WTC11 (cell line): ENCODE measurements around the gene ABCG1. TPM values are rescaled to one million over a fixed set of nuclear protein-coding genes. Genes with fewer than 3 reads are reported as not detected.
A peak's percentile ranks its signal among the peaks of the same experiment; 100 is the strongest.

ENCODE experiments used
- ATAC-seq: fragments of 200-7000 bp; cut with Tn5 transposase; 2 replicates; pipeline ENCODE4 v1.10.0; 2021; ENCODE audit warnings: mild to moderate bottlenecking, moderate library complexity
- CTCF ChIA-PET: fragments of 300-600 bp; sonication (Branson Sonifier 250); formaldehyde crosslinking; loops from one replicate; lab custom pipeline; 2021; ENCODE audit warnings: antibody characterized with exemption; lab: Charles Lee
- POLR2A ChIA-PET: fragments of 350-600 bp; sonication (Branson Sonifier 250); formaldehyde crosslinking; loops from one replicate; lab custom pipeline; 2021; ENCODE audit warnings: antibody characterized with exemption; lab: Charles Lee
- DNase-seq: peaks from one replicate; pipeline ENCODE4 v3.0.0; 2021; ENCODE audit warnings: low spot score
- H3K27ac Mint-ChIP-seq: 2 replicates; pipeline ENCODE4 v1.8.0; 2021; ENCODE audit warnings: mixed read lengths
- H3K27me3 Mint-ChIP-seq: 2 replicates; pipeline ENCODE4 v1.8.0; 2021; ENCODE audit warnings: low read depth, mild to moderate bottlenecking, moderate library complexity, mixed read lengths
- H3K36me3 Mint-ChIP-seq: 2 replicates; pipeline ENCODE4 v1.8.0; 2021; ENCODE audit warnings: mixed read lengths
- H3K4me1 Mint-ChIP-seq: 2 replicates; pipeline ENCODE4 v1.8.0; 2022; ENCODE audit warnings: mixed read lengths
- H3K4me3 Mint-ChIP-seq: 2 replicates; pipeline ENCODE4 v1.8.0; 2021; ENCODE audit warnings: mild to moderate bottlenecking, moderate library complexity, mixed read lengths
- H3K9me3 Mint-ChIP-seq: 2 replicates; pipeline ENCODE4 v1.8.0; 2021; ENCODE audit warnings: mixed read lengths
- ATF1 ChIP-seq: sonication (generic); formaldehyde crosslinking; IDR thresholded peaks from 2 replicates; pipeline ENCODE4 v1.8.1; 2023; ENCODE audit warnings: mild to moderate bottlenecking, moderate library complexity, missing genetic modification reagents
- ELF4 ChIP-seq: sonication (generic); formaldehyde crosslinking; IDR thresholded peaks from 2 replicates; pipeline ENCODE4 v1.8.1; 2022; ENCODE audit warnings: low read depth, mild to moderate bottlenecking, moderate library complexity, missing genetic modification reagents
- EMX1 ChIP-seq: fragments of 250-450 bp; sonication (Bioruptor Pico); IDR thresholded peaks from 2 replicates; pipeline ENCODE4 v1.8.0; 2021; ENCODE audit warnings: mild to moderate bottlenecking
- FOXJ3 ChIP-seq: sonication (generic); formaldehyde crosslinking; IDR thresholded peaks from 2 replicates; pipeline ENCODE4 v1.9.0; 2021; ENCODE audit warnings: missing genetic modification reagents, mild to moderate bottlenecking, borderline replicate concordance
- GABPB1 ChIP-seq: sonication (generic); formaldehyde crosslinking; IDR thresholded peaks from 2 replicates; pipeline ENCODE4 v1.8.1; 2023; ENCODE audit warnings: mild to moderate bottlenecking, missing genetic modification reagents
- JUN ChIP-seq: sonication (generic); formaldehyde crosslinking; IDR thresholded peaks from 2 replicates; pipeline ENCODE4 v1.8.0; 2023; ENCODE audit warnings: mild to moderate bottlenecking, missing genetic modification reagents
- MYBL2 ChIP-seq: sonication (generic); formaldehyde crosslinking; IDR thresholded peaks from 2 replicates; pipeline ENCODE4 v1.8.1; 2023; ENCODE audit warnings: mild to moderate bottlenecking, moderate library complexity, missing genetic modification reagents
- NFATC4 ChIP-seq: fragments of 250-450 bp; sonication (Bioruptor Pico); IDR thresholded peaks from 2 replicates; pipeline ENCODE4 v1.9.0; 2021; ENCODE audit warnings: mild to moderate bottlenecking
- NFYB ChIP-seq: sonication (generic); formaldehyde crosslinking; conservative IDR thresholded peaks from 2 replicates; pipeline ENCODE4 v1.8.0; 2022; ENCODE audit warnings: low read depth, missing genetic modification reagents
- NR3C1 ChIP-seq: sonication (generic); formaldehyde crosslinking; conservative IDR thresholded peaks from 2 replicates; pipeline ENCODE4 v1.8.1; 2023; ENCODE audit warnings: low read depth, mild to moderate bottlenecking, missing genetic modification reagents
- PREB ChIP-seq: sonication (generic); formaldehyde crosslinking; IDR thresholded peaks from 2 replicates; pipeline ENCODE4 v1.8.1; 2022; ENCODE audit warnings: mild to moderate bottlenecking, missing genetic modification reagents, moderate library complexity, borderline replicate concordance
- PRRX2 ChIP-seq: fragments of 250-450 bp; sonication (Bioruptor Pico); IDR thresholded peaks from 2 replicates; pipeline ENCODE4 v1.8.0; 2021; ENCODE audit warnings: mild to moderate bottlenecking
- RELA ChIP-seq: sonication (generic); formaldehyde crosslinking; IDR thresholded peaks from 2 replicates; pipeline ENCODE4 v1.8.1; 2022; ENCODE audit warnings: missing genetic modification reagents, mild to moderate bottlenecking, borderline replicate concordance
- ZBTB21 ChIP-seq: sonication (generic); formaldehyde crosslinking; IDR thresholded peaks from 2 replicates; pipeline ENCODE4 v1.8.1; 2023; ENCODE audit warnings: mild to moderate bottlenecking, missing genetic modification reagents, borderline replicate concordance
- ZMAT4 ChIP-seq: fragments of 250-450 bp; sonication (Bioruptor Pico); IDR thresholded peaks from 2 replicates; pipeline ENCODE4 v1.9.0; 2021; ENCODE audit warnings: mild to moderate bottlenecking
- ZNF232 ChIP-seq: sonication (generic); formaldehyde crosslinking; IDR thresholded peaks from 2 replicates; pipeline ENCODE4 v1.8.0; 2022; ENCODE audit warnings: mild to moderate bottlenecking, missing genetic modification reagents
- ZNF317 ChIP-seq: sonication (generic); formaldehyde crosslinking; IDR thresholded peaks from 2 replicates; pipeline ENCODE4 v1.8.1; 2023; ENCODE audit warnings: low read depth, mild to moderate bottlenecking, moderate library complexity, missing genetic modification reagents, borderline replicate concordance
- ZNF396 ChIP-seq: fragments of 250-450 bp; sonication (Bioruptor Pico); IDR thresholded peaks from 2 replicates; pipeline ENCODE4 v1.8.0; 2021; ENCODE audit warnings: mild to moderate bottlenecking, moderate library complexity, borderline replicate concordance
- ZNF423 ChIP-seq: fragments of 250-450 bp; sonication (Bioruptor Pico); IDR thresholded peaks from 2 replicates; pipeline ENCODE4 v2.1.2; 2022; ENCODE audit warnings: mild to moderate bottlenecking, moderate library complexity
- total RNA-seq: library from RNA; stranded (reverse); gene quantifications from 3 replicates; pipeline ENCODE4 v1.2.3, GENCODE V29; 2021
- TF ChIP-seq, protein P1 (sequence below): sonication (generic); formaldehyde crosslinking; IDR thresholded peaks from 2 replicates; pipeline ENCODE4 v1.8.1; 2022; ENCODE audit warnings: mild to moderate bottlenecking, moderate library complexity, missing genetic modification reagents
- TF ChIP-seq, protein P2 (sequence below): sonication (generic); formaldehyde crosslinking; conservative IDR thresholded peaks from 2 replicates; pipeline ENCODE4 v1.8.1; 2023; ENCODE audit warnings: mild to moderate bottlenecking, low read depth, missing genetic modification reagents, moderate library complexity

The ABCG1 gene
- total RNA-seq, 1 experiment from 2014 or later: 4.0 TPM

GRCh38 chr21:42304556-42305454 lies 85.9 kb downstream of the ABCG1 start:
- H3K27me3 Mint-ChIP-seq: no peaks in the 10 kb centered on the region
- peak; percentile 0 for DNase-seq
- CTCF ChIA-PET: no interaction called here
- H3K4me3 Mint-ChIP-seq: no peak overlapping the region
- H3K27ac Mint-ChIP-seq: no peak overlapping the region
- H3K9me3 Mint-ChIP-seq: no peaks in the 10 kb centered on the region
- no peak for ATAC-seq
- H3K4me1 Mint-ChIP-seq: peaks cover 4% of the 10 kb centered on the region
- no peak for TF ChIP-seq ZNF232 (CRISPR knock-in tag)
- no peak for TF ChIP-seq NFATC4 (CRISPR knock-in tag)
- no peak for TF ChIP-seq PRRX2 (CRISPR knock-in tag)
- TF ChIP-seq, protein P1, sequence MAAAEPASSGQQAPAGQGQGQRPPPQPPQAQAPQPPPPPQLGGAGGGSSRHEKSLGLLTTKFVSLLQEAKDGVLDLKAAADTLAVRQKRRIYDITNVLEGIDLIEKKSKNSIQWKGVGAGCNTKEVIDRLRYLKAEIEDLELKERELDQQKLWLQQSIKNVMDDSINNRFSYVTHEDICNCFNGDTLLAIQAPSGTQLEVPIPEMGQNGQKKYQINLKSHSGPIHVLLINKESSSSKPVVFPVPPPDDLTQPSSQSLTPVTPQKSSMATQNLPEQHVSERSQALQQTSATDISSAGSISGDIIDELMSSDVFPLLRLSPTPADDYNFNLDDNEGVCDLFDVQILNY: no peak
- TF ChIP-seq RELA: no peak
- no peak for TF ChIP-seq EMX1 (CRISPR knock-in tag)
- TF ChIP-seq JUN (CRISPR knock-in tag): no peak
- POLR2A ChIA-PET: no interaction called here
- no peaks in the 10 kb centered on the region for H3K36me3 Mint-ChIP-seq

- peaks cover 6% of the 10 kb centered on the region for H3K27me3 Mint-ChIP-seq
- CTCF ChIA-PET: no interaction called here
- no peaks in the 10 kb centered on the region for H3K9me3 Mint-ChIP-seq
- no peaks in the 10 kb centered on the region for H3K36me3 Mint-ChIP-seq
- H3K4me1 Mint-ChIP-seq: peaks cover 8% of the 10 kb centered on the region
- H3K4me3 Mint-ChIP-seq: no peak overlapping the region
- ATAC-seq (no peak), DNase-seq (no peak)
- TF ChIP-seq NFYB (no peak), ZNF317 (CRISPR knock-in tag) (no peak), MYBL2 (CRISPR knock-in tag) (no peak), NR3C1 (CRISPR knock-in tag) (no peak), ATF1 (CRISPR knock-in tag) (no peak), FOXJ3 (no peak), ELF4 (CRISPR knock-in tag) (no peak), ZBTB21 (no peak), RELA (no peak), ZMAT4 (CRISPR knock-in tag) (no peak), GABPB1 (CRISPR knock-in tag) (no peak)
- TF ChIP-seq, all 79 proteins: peak for 0
- POLR2A ChIA-PET: no interaction called here
- no peak overlapping the region for H3K27ac Mint-ChIP-seq
These were observed 86.8 kb downstream of the ABCG1 start for GRCh38 chr21:42305707-42306147.

- ChIA-PET POLR2A (no interaction called here), CTCF (no interaction called here)
- no peak for ATAC-seq
- Mint-ChIP-seq H3K27me3 (peaks cover 6% of the 10 kb centered on the region), H3K9me3 (no peaks in the 10 kb centered on the region), H3K27ac (no peak overlapping the region; the same call in 1 of the 2 replicates), H3K4me1 (peaks cover 8% of the 10 kb centered on the region), H3K4me3 (no peak overlapping the region), H3K36me3 (no peaks in the 10 kb centered on the region)
- no peak for DNase-seq
- TF ChIP-seq, protein P2, sequence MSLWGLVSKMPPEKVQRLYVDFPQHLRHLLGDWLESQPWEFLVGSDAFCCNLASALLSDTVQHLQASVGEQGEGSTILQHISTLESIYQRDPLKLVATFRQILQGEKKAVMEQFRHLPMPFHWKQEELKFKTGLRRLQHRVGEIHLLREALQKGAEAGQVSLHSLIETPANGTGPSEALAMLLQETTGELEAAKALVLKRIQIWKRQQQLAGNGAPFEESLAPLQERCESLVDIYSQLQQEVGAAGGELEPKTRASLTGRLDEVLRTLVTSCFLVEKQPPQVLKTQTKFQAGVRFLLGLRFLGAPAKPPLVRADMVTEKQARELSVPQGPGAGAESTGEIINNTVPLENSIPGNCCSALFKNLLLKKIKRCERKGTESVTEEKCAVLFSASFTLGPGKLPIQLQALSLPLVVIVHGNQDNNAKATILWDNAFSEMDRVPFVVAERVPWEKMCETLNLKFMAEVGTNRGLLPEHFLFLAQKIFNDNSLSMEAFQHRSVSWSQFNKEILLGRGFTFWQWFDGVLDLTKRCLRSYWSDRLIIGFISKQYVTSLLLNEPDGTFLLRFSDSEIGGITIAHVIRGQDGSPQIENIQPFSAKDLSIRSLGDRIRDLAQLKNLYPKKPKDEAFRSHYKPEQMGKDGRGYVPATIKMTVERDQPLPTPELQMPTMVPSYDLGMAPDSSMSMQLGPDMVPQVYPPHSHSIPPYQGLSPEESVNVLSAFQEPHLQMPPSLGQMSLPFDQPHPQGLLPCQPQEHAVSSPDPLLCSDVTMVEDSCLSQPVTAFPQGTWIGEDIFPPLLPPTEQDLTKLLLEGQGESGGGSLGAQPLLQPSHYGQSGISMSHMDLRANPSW (CRISPR knock-in tag): no peak
- TF ChIP-seq PREB (CRISPR knock-in tag) (no peak), ZNF423 (CRISPR knock-in tag) (peak; percentile 59), ZNF396 (CRISPR knock-in tag) (no peak)
These were observed 87.6 kb downstream of the ABCG1 start for GRCh38 chr21:42306366-42307035.
